MCF 10A (cell line): ENCODE data around the gene USP13. TPM values are rescaled to one million over a fixed set of nuclear protein-coding genes. Genes with fewer than 3 reads are reported as not detected.

Experiments used
- BruUV-seq: library from RNA; stranded (reverse); fragments of 400-500 nt; replicated peaks from 2 replicates; lab custom pipeline; 2021; lab: Mats Ljungman, UMichigan
- CTCF ChIA-PET: fragments of 300-600 bp; sonication (Branson Sonifier 250); formaldehyde crosslinking; extraction: SDS; loops from one replicate; lab custom pipeline; 2021; ENCODE audit warnings: antibody characterized with exemption, inconsistent platforms; lab: Yijun Ruan, JAX
- POLR2A ChIA-PET: fragments of 300-600, 350-650 bp; sonication (Branson Sonifier 250); formaldehyde crosslinking; extraction: SDS; loops from one replicate; lab custom pipeline; 2020; ENCODE audit warnings: antibody characterized with exemption, inconsistent platforms; lab: Yijun Ruan, JAX
- DNase-seq: peaks from one replicate; pipeline ENCODE4 v3.0.0-alpha.2; 2018; ENCODE audit not compliant: unreplicated experiment
- H3K27ac Mint-ChIP-seq: one replicate; pipeline ENCODE4 v1.8.0; 2022; ENCODE audit warnings: mild to moderate bottlenecking, low read depth, mixed read lengths; ENCODE audit not compliant: unreplicated experiment
- H3K27me3 Mint-ChIP-seq: one replicate; pipeline ENCODE4 v1.8.0; 2022; ENCODE audit warnings: mixed read lengths; ENCODE audit not compliant: insufficient read depth, unreplicated experiment
- H3K36me3 Mint-ChIP-seq: one replicate; pipeline ENCODE4 v1.8.0; 2022; ENCODE audit warnings: mild to moderate bottlenecking, moderate library complexity, mixed read lengths; ENCODE audit not compliant: insufficient read depth, unreplicated experiment
- H3K4me1 Mint-ChIP-seq: one replicate; pipeline ENCODE4 v1.8.0; 2022; ENCODE audit warnings: mixed read lengths; ENCODE audit not compliant: insufficient read depth, unreplicated experiment
- H3K4me3 Mint-ChIP-seq: one replicate; pipeline ENCODE4 v1.8.0; 2022; ENCODE audit warnings: mild to moderate bottlenecking, moderate library complexity, mixed read lengths; ENCODE audit not compliant: unreplicated experiment
- H3K9me3 Mint-ChIP-seq: one replicate; pipeline ENCODE4 v1.8.0; 2022; ENCODE audit warnings: mixed read lengths; ENCODE audit not compliant: unreplicated experiment
- CTCF ChIP-seq: fragments of 200-600 bp; IDR thresholded peaks from one replicate; pipeline ENCODE4 v1.8.0; 2022; ENCODE audit warnings: antibody characterized with exemption, mild to moderate bottlenecking; ENCODE audit not compliant: unreplicated experiment
- intact Hi-C: fragments of 100-400 bp; cut with micrococcal nuclease; formaldehyde crosslinking; loops from 2 replicates; pipeline ENCODE4 v1.14.1; 2022
- total RNA-seq: library from RNA; stranded (reverse); gene quantifications from 2 replicates; pipeline ENCODE4 v1.2.3, GENCODE V29; 2022

Gene USP13
- total RNA-seq, 1 experiment from 2014 or later, result 9.7 TPM

GRCh38 chr3:179653096-179653797 is 407 bp downstream of the USP13 start:
- Mint-ChIP-seq H3K4me3 (peak overlapping the region; percentile 85), H3K36me3 (peaks cover 9% of the 10 kb centered on the region), H3K27ac (peak overlapping the region; percentile 82), H3K4me1 (peaks cover 8% of the 10 kb centered on the region), H3K9me3 (no peaks in the 10 kb centered on the region), H3K27me3 (no peaks in the 10 kb centered on the region)
- ChIA-PET CTCF (interaction anchor here (0.5 to 1.4 kb wide), 6 partner anchors 12 to 274 kb away, joined by 3 to 5 read pairs (median 3); no protein-coding TSS in a partner anchor), POLR2A (interaction anchor here (0.6 to 2.8 kb wide), 10 partner anchors 9 to 1259 kb away, joined by 3 to 20 read pairs (median 3); partner anchors contain the start of genes MRPL47 and NDUFB5)
- BruUV-seq, result no TSS peak
- peak; percentile 75 for DNase-seq
- intact Hi-C loops, result loop anchor here (5.0 kb wide), 1 partner anchor 109 kb away; no protein-coding TSS in a partner anchor
- TF ChIP-seq CTCF, result no peak

- POLR2A ChIA-PET, result no interaction called here
Observed at GRCh38 chr3:179655236-179655635, 2.4 kb downstream of the USP13 start.

GRCh38 chr3:179658606-179659005 is 5.8 kb downstream of the USP13 start:
- ChIA-PET POLR2A (interaction anchor here (0.6 to 1.1 kb wide), 4 partner anchors 30 to 242 kb away, joined by 3 read pairs; partner anchors contain the start of gene NDUFB5), CTCF (interaction anchor here (0.6 to 0.7 kb wide), 3 partner anchors 23 to 946 kb away, joined by 3 to 4 read pairs (median 3); no protein-coding TSS in a partner anchor)
- no peak overlapping the region for H3K27ac Mint-ChIP-seq
- DNase-seq, result no peak
- no peaks in the 10 kb centered on the region for H3K9me3 Mint-ChIP-seq
- BruUV-seq, result no TSS peak
- peaks cover 7% of the 10 kb centered on the region for H3K4me1 Mint-ChIP-seq
- TF ChIP-seq CTCF, result no peak
- no peak overlapping the region for H3K4me3 Mint-ChIP-seq
- intact Hi-C loops, result no loop called here
- H3K27me3 Mint-ChIP-seq, result no peaks in the 10 kb centered on the region
- H3K36me3 Mint-ChIP-seq, result peaks cover 9% of the 10 kb centered on the region

More at GRCh38 chr3:179655236-179655635, 2.4 kb downstream of the USP13 start:
- H3K4me3 Mint-ChIP-seq, result peak overlapping the region; percentile 85
- no peak overlapping the region for H3K27ac Mint-ChIP-seq
- no peaks in the 10 kb centered on the region for H3K9me3 Mint-ChIP-seq
- CTCF ChIA-PET, result interaction anchor here (0.7 to 1.0 kb wide), 2 partner anchors 94 to 522 kb away, joined by 3 read pairs; no protein-coding TSS in a partner anchor
- intact Hi-C loops, result no loop called here
- TF ChIP-seq CTCF, result no peak
- no TSS peak for BruUV-seq
- H3K4me1 Mint-ChIP-seq, result peaks cover 12% of the 10 kb centered on the region
- DNase-seq, result no peak
- peaks cover 9% of the 10 kb centered on the region for H3K36me3 Mint-ChIP-seq
- no peaks in the 10 kb centered on the region for H3K27me3 Mint-ChIP-seq

GRCh38 chr3:179660872-179661271 is 8.0 kb downstream of the USP13 start:
- TF ChIP-seq CTCF, result no peak
- DNase-seq, result no peak
- intact Hi-C loops, result no loop called here
- Mint-ChIP-seq H3K27ac (peak overlapping the region; percentile 20), H3K4me3 (no peak overlapping the region), H3K4me1 (peaks cover 9% of the 10 kb centered on the region), H3K9me3 (no peaks in the 10 kb centered on the region), H3K36me3 (peaks cover 9% of the 10 kb centered on the region), H3K27me3 (no peaks in the 10 kb centered on the region)
- BruUV-seq, result no TSS peak
- ChIA-PET CTCF (interaction anchor here (0.6 to 3.2 kb wide), 5 partner anchors 11 to 1356 kb away, joined by 3 to 18 read pairs (median 3); no protein-coding TSS in a partner anchor), POLR2A (interaction anchor here (0.9 to 1.3 kb wide), 2 partner anchors 10 to 57 kb away, joined by 3 read pairs; partner anchors contain the start of genes MRPL47 and NDUFB5)
